ENCODE results near the gene PLSCR1.

GRCh38 chr3:146511402-146512134 lies 32.8 kb downstream of the PLSCR1 start:
- TF ChIP-seq POLR2AphosphoS5 (IDR thresholded peaks at IDR 0.05; ENCODE audit: low read depth, low read length) (no peak), CTCF (IDR thresholded peaks at IDR 0.05) (no peak)
